GM20000 (cell line): ENCODE measurements around the gene TNFSF13.

Experiments used
- DNase-seq: peaks from one replicate; pipeline ENCODE4 v3.0.0; 2012; ENCODE audit warnings: low spot score
- TF ChIP-seq, protein P1 (sequence below): IDR thresholded peaks from 2 replicates; pipeline ENCODE4 v1.5.1; 2012; ENCODE audit warnings: mild to moderate bottlenecking, control low read depth; ENCODE audit errors: extremely low read depth, missing control alignments

The TNFSF13 gene

DNA sequence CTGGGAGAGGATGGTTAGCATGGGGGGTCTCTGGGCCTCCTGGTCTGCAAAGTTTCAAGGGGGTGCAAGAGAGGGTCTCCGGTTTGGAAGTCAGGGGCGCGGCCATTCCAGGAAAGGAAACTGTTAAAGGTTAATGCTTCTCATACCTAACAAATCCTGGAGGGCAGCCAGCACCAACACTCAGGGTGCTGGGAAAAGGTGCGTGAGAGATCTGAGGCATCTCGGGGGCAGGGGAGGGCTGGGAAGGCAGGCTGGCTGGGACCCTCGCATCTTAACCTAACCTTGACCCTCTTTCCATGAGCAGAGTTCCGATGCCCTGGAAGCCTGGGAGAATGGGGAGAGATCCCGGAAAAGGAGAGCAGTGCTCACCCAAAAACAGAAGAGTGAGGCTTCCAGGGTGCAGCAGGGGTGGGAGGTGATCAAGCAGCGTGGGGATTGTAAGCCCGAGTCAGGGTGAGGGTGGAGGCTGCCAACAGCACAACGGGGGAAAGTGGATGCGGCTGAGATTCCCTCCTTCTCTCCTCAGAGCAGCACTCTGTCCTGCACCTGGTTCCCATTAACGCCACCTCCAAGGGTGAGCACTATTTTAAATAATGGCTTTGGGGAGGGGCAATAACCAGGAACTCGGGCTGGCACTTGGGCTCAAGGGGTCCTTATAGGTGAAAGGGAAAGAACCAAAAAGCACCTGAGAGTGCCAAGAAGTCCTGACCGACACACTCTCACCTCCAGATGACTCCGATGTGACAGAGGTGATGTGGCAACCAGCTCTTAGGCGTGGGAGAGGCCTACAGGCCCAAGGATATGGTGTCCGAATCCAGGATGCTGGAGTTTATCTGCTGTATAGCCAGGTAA lies 996 bp downstream of the TNFSF13 start:
- TF ChIP-seq, protein P1, sequence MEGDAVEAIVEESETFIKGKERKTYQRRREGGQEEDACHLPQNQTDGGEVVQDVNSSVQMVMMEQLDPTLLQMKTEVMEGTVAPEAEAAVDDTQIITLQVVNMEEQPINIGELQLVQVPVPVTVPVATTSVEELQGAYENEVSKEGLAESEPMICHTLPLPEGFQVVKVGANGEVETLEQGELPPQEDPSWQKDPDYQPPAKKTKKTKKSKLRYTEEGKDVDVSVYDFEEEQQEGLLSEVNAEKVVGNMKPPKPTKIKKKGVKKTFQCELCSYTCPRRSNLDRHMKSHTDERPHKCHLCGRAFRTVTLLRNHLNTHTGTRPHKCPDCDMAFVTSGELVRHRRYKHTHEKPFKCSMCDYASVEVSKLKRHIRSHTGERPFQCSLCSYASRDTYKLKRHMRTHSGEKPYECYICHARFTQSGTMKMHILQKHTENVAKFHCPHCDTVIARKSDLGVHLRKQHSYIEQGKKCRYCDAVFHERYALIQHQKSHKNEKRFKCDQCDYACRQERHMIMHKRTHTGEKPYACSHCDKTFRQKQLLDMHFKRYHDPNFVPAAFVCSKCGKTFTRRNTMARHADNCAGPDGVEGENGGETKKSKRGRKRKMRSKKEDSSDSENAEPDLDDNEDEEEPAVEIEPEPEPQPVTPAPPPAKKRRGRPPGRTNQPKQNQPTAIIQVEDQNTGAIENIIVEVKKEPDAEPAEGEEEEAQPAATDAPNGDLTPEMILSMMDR: no peak

DNA sequence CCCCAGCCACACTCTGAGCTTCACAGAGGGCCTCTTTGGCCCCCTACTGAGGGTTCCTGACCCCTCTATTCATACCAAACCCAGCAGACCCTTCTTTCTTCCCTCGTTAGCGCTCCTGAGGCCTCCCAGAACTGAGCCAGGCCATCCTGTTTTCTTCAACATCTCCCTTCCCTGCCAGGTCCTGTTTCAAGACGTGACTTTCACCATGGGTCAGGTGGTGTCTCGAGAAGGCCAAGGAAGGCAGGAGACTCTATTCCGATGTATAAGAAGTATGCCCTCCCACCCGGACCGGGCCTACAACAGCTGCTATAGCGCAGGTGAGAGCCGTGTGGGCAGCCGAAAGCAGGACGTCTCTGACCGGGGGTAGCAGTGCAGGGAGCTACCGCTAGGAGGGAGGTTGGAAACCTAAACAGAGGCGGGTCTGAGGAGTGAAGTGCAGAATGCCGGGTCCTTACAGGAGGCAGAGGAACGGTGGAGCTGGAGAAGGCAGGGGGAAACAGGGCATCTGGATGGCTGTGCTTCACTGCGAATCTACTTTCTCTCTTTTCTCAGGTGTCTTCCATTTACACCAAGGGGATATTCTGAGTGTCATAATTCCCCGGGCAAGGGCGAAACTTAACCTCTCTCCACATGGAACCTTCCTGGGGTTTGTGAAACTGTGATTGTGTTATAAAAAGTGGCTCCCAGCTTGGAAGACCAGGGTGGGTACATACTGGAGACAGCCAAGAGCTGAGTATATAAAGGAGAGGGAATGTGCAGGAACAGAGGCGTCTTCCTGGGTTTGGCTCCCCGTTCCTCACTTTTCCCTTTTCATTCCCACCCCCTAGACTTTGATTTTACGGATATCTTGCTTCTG lies 1.9 kb downstream of the TNFSF13 start:
- DNase-seq: no peak
- TF ChIP-seq, protein P1: no peak

More for the DNA sequence above, 996 bp downstream of the TNFSF13 start:
- no peak for DNase-seq

DNA sequence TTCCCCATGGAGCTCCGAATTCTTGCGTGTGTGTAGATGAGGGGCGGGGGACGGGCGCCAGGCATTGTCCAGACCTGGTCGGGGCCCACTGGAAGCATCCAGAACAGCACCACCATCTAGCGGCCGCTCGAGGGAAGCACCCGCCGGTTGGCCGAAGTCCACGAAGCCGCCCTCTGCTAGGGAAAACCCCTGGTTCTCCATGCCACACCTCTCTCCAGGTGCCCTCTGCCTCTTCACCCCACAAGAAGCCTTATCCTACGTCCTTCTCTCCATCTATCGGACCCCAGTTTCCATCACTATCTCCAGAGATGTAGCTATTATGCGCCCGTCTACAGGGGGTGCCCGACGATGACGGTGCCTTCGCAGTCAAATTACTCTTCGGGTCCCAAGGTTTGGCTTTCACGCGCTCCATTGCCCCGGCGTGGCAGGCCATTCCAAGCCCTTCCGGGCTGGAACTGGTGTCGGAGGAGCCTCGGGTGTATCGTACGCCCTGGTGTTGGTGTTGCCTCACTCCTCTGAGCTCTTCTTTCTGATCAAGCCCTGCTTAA lies 2.6 kb downstream of the TNFSF13 start:
- DNase-seq: peak; percentile 92

DNA sequence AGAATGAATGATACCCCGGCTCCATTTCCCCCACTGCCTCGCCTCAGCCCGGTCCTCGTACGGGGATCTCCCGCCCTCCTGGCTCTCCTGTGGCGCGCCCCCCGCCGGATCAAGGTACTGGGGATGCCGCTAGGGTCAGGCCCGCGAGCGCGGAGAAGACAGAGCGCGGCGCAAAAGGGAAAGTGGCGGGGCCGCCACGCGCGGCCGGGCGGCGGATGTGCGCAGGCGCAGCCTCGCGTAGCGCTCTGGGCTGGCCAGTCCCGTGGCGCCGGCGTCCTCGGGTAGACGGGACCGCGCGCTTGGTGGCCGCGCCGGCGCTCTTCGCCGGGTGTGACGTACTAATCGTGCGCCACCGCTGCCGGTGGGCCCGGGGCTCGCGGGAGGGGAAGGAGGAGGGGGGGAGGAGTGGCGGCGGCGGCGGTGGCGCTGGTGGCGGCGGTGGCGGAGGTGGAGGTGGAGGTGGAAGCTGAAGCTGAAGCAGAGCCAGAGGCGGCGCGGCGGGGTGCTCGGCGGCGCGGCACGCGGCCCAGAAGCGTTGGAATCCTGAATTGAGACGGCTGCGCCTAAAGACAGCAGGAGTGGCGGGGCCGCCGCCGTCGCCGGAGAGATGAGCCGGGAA lies 3.1 kb downstream of the TNFSF13 start, which contains the start of gene SENP3:
Gene SENP3, plus strand, starts transcription at position 331 of the 619 bp plus-strand sequence. CDS start 1,158 bp downstream, outside the sequence.
- TF ChIP-seq, protein P1: peak; percentile 14
- peak; percentile 99 for DNase-seq

More for the DNA sequence above, 2.6 kb downstream of the TNFSF13 start:
- TF ChIP-seq, protein P1: peak; percentile 82

DNA sequence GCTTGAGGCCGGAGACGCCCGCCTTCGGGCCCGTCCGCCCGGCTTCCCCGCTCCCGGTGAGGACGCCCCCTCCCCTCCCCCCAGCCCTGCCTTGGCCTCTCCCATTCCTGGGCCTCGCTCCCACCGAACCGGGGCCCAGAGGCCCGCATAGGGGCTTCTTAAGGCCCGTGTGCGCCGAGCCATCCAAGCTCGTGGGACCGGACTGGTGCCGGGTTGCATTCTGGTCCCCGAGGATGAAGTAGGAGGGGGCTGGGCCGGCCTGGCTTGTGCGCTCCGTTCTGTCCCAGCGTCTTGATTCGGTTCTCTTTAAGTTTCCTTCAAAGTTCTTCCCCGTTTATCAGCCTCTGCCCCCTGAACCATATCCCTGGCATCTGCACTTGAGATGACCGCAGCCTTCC lies 3.7 kb downstream of the TNFSF13 start:
- TF ChIP-seq, protein P1: no peak
- no peak for DNase-seq

DNA sequence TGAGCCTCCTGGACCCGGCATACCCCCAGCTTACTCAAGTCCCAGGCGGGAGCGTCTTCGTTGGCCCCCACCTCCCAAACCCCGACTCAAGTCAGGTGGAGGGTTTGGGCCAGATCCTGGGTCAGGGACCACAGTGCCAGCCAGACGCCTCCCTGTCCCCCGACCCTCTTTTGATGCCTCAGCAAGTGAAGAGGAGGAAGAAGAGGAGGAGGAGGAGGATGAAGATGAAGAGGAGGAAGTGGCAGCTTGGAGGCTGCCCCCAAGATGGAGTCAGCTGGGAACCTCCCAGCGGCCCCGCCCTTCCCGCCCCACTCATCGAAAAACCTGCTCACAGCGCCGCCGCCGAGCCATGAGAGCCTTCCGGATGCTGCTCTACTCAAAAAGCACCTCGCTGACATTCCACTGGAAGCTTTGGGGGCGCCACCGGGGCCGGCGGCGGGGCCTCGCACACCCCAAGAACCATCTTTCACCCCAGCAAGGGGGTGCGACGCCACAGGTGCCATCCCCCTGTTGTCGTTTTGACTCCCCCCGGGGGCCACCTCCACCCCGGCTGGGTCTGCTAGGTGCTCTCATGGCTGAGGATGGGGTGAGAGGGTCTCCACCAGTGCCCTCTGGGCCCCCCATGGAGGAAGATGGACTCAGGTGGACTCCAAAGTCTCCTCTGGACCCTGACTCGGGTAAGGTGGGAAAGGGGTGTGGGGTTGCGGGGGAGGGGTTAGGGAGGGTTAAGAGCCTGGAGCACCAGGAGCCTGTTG lies 4.7 kb downstream of the TNFSF13 start:
- TF ChIP-seq, protein P1: no peak
- no peak for DNase-seq
